Stimulated activated CD8-positive, alpha-beta memory T cell treated with anti-CD3 and anti-CD28 coated beads, Interleukin-15, amount 100 ng/mL, for 48 hours (primary cell): Measurements from ENCODE around the gene ST3GAL2.
"Not testable (repeated sequence)": the region's sequence is repeated elsewhere in the genome, so short reads cannot be mapped to it uniquely, and the experiment has no call there.

Experiments used
- DNase-seq, 2 donors: peaks; one replicate each; pipeline ENCODE4 v3.0.0-alpha.2; 2020; ENCODE audit warnings: low read depth in 2 of 2

Gene ST3GAL2

GRCh38 chr16:70417661-70418060 is 21.2 kb downstream of the ST3GAL2 start:
- DNase-seq, result no peak

GRCh38 chr16:70416748-70417616 is 21.9 kb downstream of the ST3GAL2 start:
- DNase-seq, result no peak

GRCh38 chr16:70413572-70413971 is 25.3 kb downstream of the ST3GAL2 start:
- DNase-seq, result not testable (repeated sequence)

GRCh38 chr16:70412385-70412784 is 26.5 kb downstream of the ST3GAL2 start:
- no peak for DNase-seq

- no peak for DNase-seq
Measured at GRCh38 chr16:70410734-70411133, 28.2 kb downstream of the ST3GAL2 start.

- DNase-seq, result no peak
Measured at GRCh38 chr16:70407811-70408274, 31.1 kb downstream of the ST3GAL2 start.

GRCh38 chr16:70406104-70406503 is 32.8 kb downstream of the ST3GAL2 start:
- DNase-seq, result not testable (repeated sequence)

- no peak for DNase-seq
Measured at GRCh38 chr16:70402916-70403659, 35.8 kb downstream of the ST3GAL2 start.

- no peak for DNase-seq
Measured at GRCh38 chr16:70399951-70400350, 38.9 kb downstream of the ST3GAL2 start.

- no peak for DNase-seq
Measured at GRCh38 chr16:70399381-70399780, 39.5 kb downstream of the ST3GAL2 start.

GRCh38 chr16:70398177-70398743 is 40.6 kb downstream of the ST3GAL2 start:
- no peak for DNase-seq

GRCh38 chr16:70396246-70396904 is 42.5 kb downstream of the ST3GAL2 start:
- DNase-seq, result no peak

- peak; percentile 48 to 56 for DNase-seq
Measured at GRCh38 chr16:70395345-70395901, 43.5 kb downstream of the ST3GAL2 start.

- no peak for DNase-seq
Measured at GRCh38 chr16:70394853-70395252, 44.0 kb downstream of the ST3GAL2 start.

- no peak for DNase-seq
Measured at GRCh38 chr16:70393662-70394061, 45.2 kb downstream of the ST3GAL2 start.

- DNase-seq, result no peak
Measured at GRCh38 chr16:70392606-70393005, 46.3 kb downstream of the ST3GAL2 start.

GRCh38 chr16:70391881-70392481 is 46.9 kb downstream of the ST3GAL2 start:
- no peak for DNase-seq

- no peak for DNase-seq
Measured at GRCh38 chr16:70391446-70391845, 47.5 kb downstream of the ST3GAL2 start.

- DNase-seq, result no peak
Measured at GRCh38 chr16:70390774-70391173, 48.1 kb downstream of the ST3GAL2 start.

GRCh38 chr16:70388006-70388680 is 50.8 kb downstream of the ST3GAL2 start:
- no peak for DNase-seq
